SH-SY5Y (cell line): ENCODE results near the gene FERMT2.

ENCODE experiments used
- GATA2 ChIP-seq: IDR thresholded peaks from 2 replicates; pipeline ENCODE4 v1.6.1; 2011; ENCODE audit warnings: mild to moderate bottlenecking, low read depth, low read length
- GATA3 ChIP-seq: IDR thresholded peaks from 2 replicates; pipeline ENCODE4 v1.6.1; 2011; ENCODE audit warnings: low read depth, mild to moderate bottlenecking, low read length, moderate library complexity

- TF ChIP-seq GATA2 (no peak), GATA3 (no peak)
Measured at GRCh38 chr14:52913271-52913670, 37.6 kb downstream of the FERMT2 start.
